C4-2B (cell line): ENCODE results near the gene TMPRSS9.

ENCODE experiments used
- CTCF ChIP-seq: fragments of 450-650 bp; conservative IDR thresholded peaks from 2 replicates; pipeline ENCODE4 v1.5.1; 2017; ENCODE audit warnings: mild to moderate bottlenecking
- ZFX ChIP-seq: fragments of 450-650 bp; IDR thresholded peaks from 2 replicates; pipeline ENCODE4 v1.6.1; 2017

GRCh38 chr19:2428321-2428690, 68.2 kb downstream of the TMPRSS9 start:
- no peak for TF ChIP-seq CTCF
- TF ChIP-seq ZFX, result no peak
